ENCODE data around the gene POMP.

Gene POMP

DNA sequence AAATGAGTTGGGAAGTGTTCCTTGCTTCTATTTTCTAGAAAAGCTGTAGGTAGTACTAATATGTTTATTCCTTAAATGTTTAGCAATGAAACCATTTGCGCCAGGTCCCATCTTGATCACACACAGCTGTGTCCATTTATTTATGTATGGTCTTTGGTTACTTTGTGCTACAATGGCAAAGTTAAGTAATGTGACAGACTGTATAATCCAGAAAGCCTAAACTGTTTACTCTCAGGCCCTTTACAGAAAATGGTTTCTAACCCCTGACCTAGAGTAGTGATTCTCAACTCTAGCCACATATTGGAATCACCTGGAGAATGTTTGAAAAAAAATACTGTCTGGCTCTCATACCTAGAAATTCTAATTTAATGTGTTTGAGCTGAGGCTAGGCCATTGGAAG, 38.5 kb downstream of the POMP start:
- no peak for DNase-seq (ENCODE audit: low spot score)

GRCh38 chr13:28699246-28699645, 40.3 kb downstream of the POMP start:
- DNase-seq (ENCODE audit: low spot score): no peak

DNA sequence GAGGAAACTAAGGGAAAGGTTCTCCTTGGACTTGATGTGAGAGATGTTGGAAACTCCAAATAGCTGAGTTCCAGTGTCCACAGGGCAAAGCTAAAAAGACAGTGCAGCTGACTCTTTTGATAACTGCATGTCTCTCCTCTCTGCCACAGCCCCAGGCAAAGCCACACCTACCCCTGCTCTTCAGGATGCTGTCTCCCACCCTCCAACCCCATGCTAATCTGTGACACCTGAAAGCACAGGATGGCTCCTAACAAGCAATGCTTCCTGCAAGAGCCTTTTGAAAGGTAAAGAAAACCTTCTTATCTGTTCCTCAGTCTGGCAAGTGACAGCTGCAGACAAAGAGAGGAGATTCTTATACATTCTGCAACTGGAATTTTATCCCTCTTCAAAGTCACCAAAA, 45.4 kb downstream of the POMP start:
- DNase-seq (ENCODE audit: low spot score): no peak

GRCh38 chr13:28704919-28705318, 46.0 kb downstream of the POMP start:
- DNase-seq (ENCODE audit: low spot score): no peak

- DNase-seq (ENCODE audit: low spot score): no peak
Observed at GRCh38 chr13:28705461-28706083, 46.6 kb downstream of the POMP start.

DNA sequence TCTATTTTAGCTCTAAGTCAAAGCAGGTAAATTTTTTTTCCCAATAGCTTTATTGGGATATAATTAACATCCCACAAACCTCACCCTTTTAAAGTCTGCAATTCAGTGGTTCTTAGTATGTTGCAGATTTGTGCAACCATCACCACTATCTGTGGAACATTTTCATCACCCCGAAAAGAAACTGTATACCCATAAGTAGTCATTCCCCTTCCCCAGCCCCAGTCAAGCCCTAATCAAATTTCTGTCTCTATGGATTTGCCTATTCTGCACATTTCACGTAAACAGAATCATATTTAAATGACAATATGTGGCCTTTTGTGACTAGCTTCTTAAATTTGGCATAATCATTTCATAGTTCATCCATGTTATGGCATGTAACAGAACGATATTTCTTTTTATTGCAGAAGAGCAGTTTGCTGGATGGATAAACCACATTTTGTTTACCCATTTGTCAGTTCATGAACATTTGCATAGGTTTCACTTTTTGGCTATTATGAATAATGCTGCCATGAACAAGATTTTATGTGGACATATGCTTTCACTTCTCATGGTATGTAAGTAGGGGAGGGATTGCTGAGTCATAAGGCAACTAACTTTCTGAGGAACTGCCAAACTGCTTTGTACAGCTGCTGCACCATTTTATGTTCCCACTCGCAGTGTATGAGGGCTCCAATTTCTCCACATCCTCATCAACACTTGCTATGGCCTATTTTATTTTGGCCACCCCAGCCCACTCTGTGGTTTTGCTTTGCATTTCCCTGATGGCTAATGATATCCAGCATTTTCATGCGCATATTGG, 48.9 kb downstream of the POMP start:
- no peak for DNase-seq (ENCODE audit: low spot score)

DNA sequence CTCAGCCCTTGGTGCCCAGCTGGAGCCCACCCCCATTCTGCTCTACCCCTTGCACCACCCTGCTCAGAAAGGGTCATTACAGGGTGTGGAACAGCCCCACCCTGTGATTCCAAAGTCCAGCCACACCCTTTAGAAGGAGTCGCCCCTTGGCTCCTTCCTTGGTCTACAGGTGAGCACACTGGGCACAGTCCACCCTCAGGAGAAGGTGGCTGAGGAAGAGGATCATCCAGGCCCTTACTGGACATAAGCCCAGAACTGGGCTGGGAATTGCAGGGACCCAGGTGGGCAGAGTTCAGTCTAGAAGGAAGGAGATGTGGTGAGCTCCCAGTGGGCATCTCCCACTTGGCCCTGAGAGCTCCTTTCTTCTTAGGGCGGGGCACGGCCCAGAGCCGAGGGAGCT, 51.2 kb downstream of the POMP start:
- no peak for DNase-seq (ENCODE audit: low spot score)

DNA sequence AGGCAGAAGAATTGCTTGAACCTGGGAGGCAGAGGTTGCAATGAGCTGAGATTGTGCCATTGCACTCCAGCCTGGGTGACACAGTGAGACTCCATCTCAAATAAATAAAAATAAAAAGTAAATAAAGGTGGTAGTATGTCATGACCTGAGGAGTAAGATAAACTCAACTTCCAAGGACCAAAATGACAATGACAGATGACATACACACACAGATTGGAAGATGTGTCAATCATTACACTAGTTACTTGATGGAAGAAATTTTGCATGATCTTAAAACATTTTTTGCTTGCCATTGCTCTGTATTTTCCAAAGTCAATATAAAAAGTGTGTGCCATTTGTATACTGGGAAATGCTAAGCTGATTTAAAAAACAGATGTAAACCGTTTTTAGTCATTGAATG, 55.7 kb downstream of the POMP start:
- no peak for DNase-seq (ENCODE audit: low spot score)

- peak; percentile 92 for DNase-seq (ENCODE audit: low spot score)
Observed at GRCh38 chr13:28716511-28716910, 57.6 kb downstream of the POMP start.

GRCh38 chr13:28717170-28717569, 58.2 kb downstream of the POMP start:
- no peak for DNase-seq (ENCODE audit: low spot score)

- peak; percentile 4 for DNase-seq (ENCODE audit: low spot score)
Observed at GRCh38 chr13:28718196-28718542, 59.2 kb downstream of the POMP start.

GRCh38 chr13:28718543-28719226, 59.8 kb downstream of the POMP start, which contains the start of gene SLC46A3:
Gene SLC46A3, minus strand, starts transcription at chr13:28718970. Its CDS starts 972 bp downstream, at chr13:28717998.
- DNase-seq (ENCODE audit: low spot score): peak; percentile 98

DNA sequence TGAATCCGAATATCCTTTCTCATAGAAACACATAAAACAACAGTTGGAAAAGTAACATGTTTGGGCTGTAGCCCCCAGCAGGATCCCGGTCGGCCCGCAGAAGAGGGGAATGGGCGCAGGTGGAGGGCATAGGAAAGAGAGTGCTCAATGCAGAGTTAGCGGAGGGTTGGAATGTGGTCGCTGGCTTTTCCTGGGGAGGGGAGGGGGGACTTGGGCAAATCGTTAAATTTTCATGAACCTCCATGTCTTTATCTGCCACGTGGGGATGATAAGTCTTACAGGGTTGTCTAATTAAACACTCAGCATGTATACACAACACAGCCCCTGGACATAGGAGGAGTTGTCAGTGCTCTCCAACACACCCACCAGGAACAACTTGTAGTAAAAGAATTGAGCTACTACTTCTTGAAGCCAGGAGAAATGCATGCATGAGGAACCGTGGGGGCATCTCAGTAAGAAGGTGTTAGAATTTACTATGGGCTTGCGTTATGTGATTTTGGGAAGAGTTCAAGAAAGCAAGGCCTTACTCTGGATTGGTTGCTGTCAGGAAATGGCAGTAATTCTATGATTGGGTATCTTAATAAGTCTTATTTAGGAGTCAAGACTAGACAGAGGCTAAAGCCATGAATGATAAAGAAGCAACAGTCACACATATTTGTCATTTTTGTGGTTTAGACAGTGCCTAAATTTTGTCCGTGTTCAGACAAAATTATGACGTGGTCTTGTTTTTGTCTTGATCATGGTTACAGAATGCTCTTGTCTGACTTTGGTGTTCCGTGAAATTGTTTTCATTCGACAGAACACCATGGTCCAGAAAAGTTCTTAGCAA, 60.5 kb downstream of the POMP start:
- peak; percentile 32 for DNase-seq (ENCODE audit: low spot score)

- DNase-seq (ENCODE audit: low spot score): no peak
Observed at GRCh38 chr13:28723806-28724205, 64.9 kb downstream of the POMP start.

DNA sequence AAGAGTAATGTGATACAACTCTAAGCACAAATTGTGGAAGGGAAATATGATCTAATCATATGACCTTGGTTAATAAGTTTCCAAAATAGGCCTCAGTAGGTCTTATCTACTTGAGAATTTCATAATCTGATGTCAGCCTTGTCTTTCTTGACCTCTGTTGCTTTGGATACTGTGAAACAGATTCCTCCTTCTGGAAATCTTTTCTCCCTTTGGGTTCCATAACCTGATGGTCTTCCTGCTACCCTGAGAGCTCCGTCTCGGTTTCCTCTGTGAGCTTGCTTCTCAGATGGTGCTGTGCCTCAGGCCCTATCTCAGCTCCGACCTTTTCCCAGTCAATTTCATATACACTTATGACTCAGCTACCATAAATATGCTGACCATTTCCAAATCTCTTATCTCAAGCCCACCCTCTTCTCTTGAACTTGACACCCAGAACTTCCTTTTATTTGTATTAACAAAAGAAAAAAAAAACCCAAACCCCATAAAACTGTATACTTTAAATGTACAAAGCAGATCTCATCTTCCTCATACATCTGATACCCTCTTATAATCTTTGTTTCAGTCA, 66.2 kb downstream of the POMP start:
- DNase-seq (ENCODE audit: low spot score): no peak

Data from kidney tubule cell (primary cell).